ENCODE measurements around the gene DUOXA1.
A peak's percentile ranks its signal among the peaks of the same experiment; 100 is the strongest.

Gene DUOXA1

GRCh38 chr15:45165536-45165935 is 35.9 kb upstream of the DUOXA1 start:
- DNase-seq (ENCODE audit: low read depth): no peak
- Histone ChIP-seq H3K36me3 (ENCODE audit: control insufficient read depth, insufficient read depth, low read length, severe bottlenecking) (no peaks in the 10 kb centered on the region), H3K4me3 (ENCODE audit: low read length) (no peak overlapping the region)

GRCh38 chr15:45164914-45165313 is 35.2 kb upstream of the DUOXA1 start:
- no peaks in the 10 kb centered on the region for H3K36me3 ChIP-seq (ENCODE audit: control insufficient read depth, insufficient read depth, low read length, severe bottlenecking)
- H3K4me3 ChIP-seq (ENCODE audit: low read length): no peak overlapping the region
- DNase-seq (ENCODE audit: low read depth): no peak
- H3K9ac ChIP-seq (ENCODE audit: low read length): peak overlapping the region; percentile 93
- no peaks in the 10 kb centered on the region for H3K9me3 ChIP-seq (ENCODE audit: control insufficient read depth, low read length)
- peaks cover 8% of the 10 kb centered on the region for H3K4me1 ChIP-seq (ENCODE audit: control insufficient read depth, insufficient read depth, low read length)
- H3K27me3 ChIP-seq (replicated peaks; ENCODE audit: control insufficient read depth, insufficient read depth, low read length): no peaks in the 10 kb centered on the region

More at GRCh38 chr15:45165536-45165935, 35.9 kb upstream of the DUOXA1 start:
- Histone ChIP-seq H3K9ac (ENCODE audit: low read length) (peak overlapping the region; percentile 93), H3K4me1 (ENCODE audit: control insufficient read depth, insufficient read depth, low read length) (peaks cover 8% of the 10 kb centered on the region), H3K9me3 (ENCODE audit: control insufficient read depth, low read length) (no peaks in the 10 kb centered on the region), H3K27me3 (replicated peaks; ENCODE audit: control insufficient read depth, insufficient read depth, low read length) (no peaks in the 10 kb centered on the region)

GRCh38 chr15:45163508-45163856 is 33.8 kb upstream of the DUOXA1 start:
- H3K9ac ChIP-seq (ENCODE audit: low read length): no peak overlapping the region
- peaks cover 8% of the 10 kb centered on the region for H3K4me1 ChIP-seq (ENCODE audit: control insufficient read depth, insufficient read depth, low read length)
- H3K9me3 ChIP-seq (ENCODE audit: control insufficient read depth, low read length): no peaks in the 10 kb centered on the region
- H3K27me3 ChIP-seq (replicated peaks; ENCODE audit: control insufficient read depth, insufficient read depth, low read length): no peaks in the 10 kb centered on the region
- DNase-seq (ENCODE audit: low read depth): no peak
- H3K4me3 ChIP-seq (ENCODE audit: low read length): no peak overlapping the region
- H3K36me3 ChIP-seq (ENCODE audit: control insufficient read depth, insufficient read depth, low read length, severe bottlenecking): no peaks in the 10 kb centered on the region

GRCh38 chr15:45162771-45163507 is 33.3 kb upstream of the DUOXA1 start:
- no peaks in the 10 kb centered on the region for H3K27me3 ChIP-seq (replicated peaks; ENCODE audit: control insufficient read depth, insufficient read depth, low read length)
- no peak overlapping the region for H3K4me3 ChIP-seq (ENCODE audit: low read length)
- DNase-seq (ENCODE audit: low read depth): peak; percentile 88
- peaks cover 9% of the 10 kb centered on the region for H3K4me1 ChIP-seq (ENCODE audit: control insufficient read depth, insufficient read depth, low read length)
- no peaks in the 10 kb centered on the region for H3K9me3 ChIP-seq (ENCODE audit: control insufficient read depth, low read length)
- no peaks in the 10 kb centered on the region for H3K36me3 ChIP-seq (ENCODE audit: control insufficient read depth, insufficient read depth, low read length, severe bottlenecking)
- H3K9ac ChIP-seq (ENCODE audit: low read length): peak overlapping the region; percentile 31

GRCh38 chr15:45161666-45162065 is 32.0 kb upstream of the DUOXA1 start:
- no peak for DNase-seq (ENCODE audit: low read depth)
- H3K9ac ChIP-seq (ENCODE audit: low read length): no peak overlapping the region
- H3K4me1 ChIP-seq (ENCODE audit: control insufficient read depth, insufficient read depth, low read length): peaks cover 22% of the 10 kb centered on the region
- no peaks in the 10 kb centered on the region for H3K27me3 ChIP-seq (replicated peaks; ENCODE audit: control insufficient read depth, insufficient read depth, low read length)
- H3K4me3 ChIP-seq (ENCODE audit: low read length): no peak overlapping the region
- H3K9me3 ChIP-seq (ENCODE audit: control insufficient read depth, low read length): no peaks in the 10 kb centered on the region
- no peaks in the 10 kb centered on the region for H3K36me3 ChIP-seq (ENCODE audit: control insufficient read depth, insufficient read depth, low read length, severe bottlenecking)

GRCh38 chr15:45157974-45158373 is 28.3 kb upstream of the DUOXA1 start:
- no peak overlapping the region for H3K4me3 ChIP-seq (ENCODE audit: low read length)
- H3K9me3 ChIP-seq (ENCODE audit: control insufficient read depth, low read length): no peaks in the 10 kb centered on the region
- DNase-seq (ENCODE audit: low read depth): peak; percentile 75
- H3K4me1 ChIP-seq (ENCODE audit: control insufficient read depth, insufficient read depth, low read length): peaks cover 15% of the 10 kb centered on the region
- no peaks in the 10 kb centered on the region for H3K36me3 ChIP-seq (ENCODE audit: control insufficient read depth, insufficient read depth, low read length, severe bottlenecking)
- no peak overlapping the region for H3K9ac ChIP-seq (ENCODE audit: low read length)
- H3K27me3 ChIP-seq (replicated peaks; ENCODE audit: control insufficient read depth, insufficient read depth, low read length): no peaks in the 10 kb centered on the region

GRCh38 chr15:45156744-45157455 is 27.2 kb upstream of the DUOXA1 start:
- no peak for DNase-seq (ENCODE audit: low read depth)
- no peaks in the 10 kb centered on the region for H3K27me3 ChIP-seq (replicated peaks; ENCODE audit: control insufficient read depth, insufficient read depth, low read length)
- no peak overlapping the region for H3K9ac ChIP-seq (ENCODE audit: low read length)
- no peaks in the 10 kb centered on the region for H3K9me3 ChIP-seq (ENCODE audit: control insufficient read depth, low read length)
- H3K4me3 ChIP-seq (ENCODE audit: low read length): no peak overlapping the region
- H3K4me1 ChIP-seq (ENCODE audit: control insufficient read depth, insufficient read depth, low read length): peaks cover 15% of the 10 kb centered on the region
- H3K36me3 ChIP-seq (ENCODE audit: control insufficient read depth, insufficient read depth, low read length, severe bottlenecking): no peaks in the 10 kb centered on the region

GRCh38 chr15:45155739-45156138 is 26.1 kb upstream of the DUOXA1 start:
- no peak overlapping the region for H3K9ac ChIP-seq (ENCODE audit: low read length)
- H3K9me3 ChIP-seq (ENCODE audit: control insufficient read depth, low read length): no peaks in the 10 kb centered on the region
- no peak for DNase-seq (ENCODE audit: low read depth)
- H3K4me1 ChIP-seq (ENCODE audit: control insufficient read depth, insufficient read depth, low read length): peaks cover 15% of the 10 kb centered on the region
- H3K36me3 ChIP-seq (ENCODE audit: control insufficient read depth, insufficient read depth, low read length, severe bottlenecking): no peaks in the 10 kb centered on the region
- H3K27me3 ChIP-seq (replicated peaks; ENCODE audit: control insufficient read depth, insufficient read depth, low read length): no peaks in the 10 kb centered on the region
- H3K4me3 ChIP-seq (ENCODE audit: low read length): no peak overlapping the region

- H3K27me3 ChIP-seq (replicated peaks; ENCODE audit: control insufficient read depth, insufficient read depth, low read length): no peaks in the 10 kb centered on the region
- no peak for DNase-seq (ENCODE audit: low read depth)
- H3K9ac ChIP-seq (ENCODE audit: low read length): no peak overlapping the region
- no peaks in the 10 kb centered on the region for H3K9me3 ChIP-seq (ENCODE audit: control insufficient read depth, low read length)
- H3K36me3 ChIP-seq (ENCODE audit: control insufficient read depth, insufficient read depth, low read length, severe bottlenecking): no peaks in the 10 kb centered on the region
- peaks cover 12% of the 10 kb centered on the region for H3K4me1 ChIP-seq (ENCODE audit: control insufficient read depth, insufficient read depth, low read length)
- no peak overlapping the region for H3K4me3 ChIP-seq (ENCODE audit: low read length)
These were observed 22.5 kb upstream of the DUOXA1 start for GRCh38 chr15:45151998-45152828.

GRCh38 chr15:45150997-45151396 is 21.3 kb upstream of the DUOXA1 start:
- H3K9me3 ChIP-seq (ENCODE audit: control insufficient read depth, low read length): no peaks in the 10 kb centered on the region
- no peaks in the 10 kb centered on the region for H3K36me3 ChIP-seq (ENCODE audit: control insufficient read depth, insufficient read depth, low read length, severe bottlenecking)
- DNase-seq (ENCODE audit: low read depth): no peak
- no peaks in the 10 kb centered on the region for H3K27me3 ChIP-seq (replicated peaks; ENCODE audit: control insufficient read depth, insufficient read depth, low read length)
- H3K9ac ChIP-seq (ENCODE audit: low read length): no peak overlapping the region
- peaks cover 12% of the 10 kb centered on the region for H3K4me1 ChIP-seq (ENCODE audit: control insufficient read depth, insufficient read depth, low read length)
- no peak overlapping the region for H3K4me3 ChIP-seq (ENCODE audit: low read length)

- H3K9me3 ChIP-seq (ENCODE audit: control insufficient read depth, low read length): no peaks in the 10 kb centered on the region
These were observed 20.8 kb upstream of the DUOXA1 start for GRCh38 chr15:45150481-45150880.

More at GRCh38 chr15:45150481-45150880, 20.8 kb upstream of the DUOXA1 start:
- peaks cover 15% of the 10 kb centered on the region for H3K4me1 ChIP-seq (ENCODE audit: control insufficient read depth, insufficient read depth, low read length)
- no peaks in the 10 kb centered on the region for H3K36me3 ChIP-seq (ENCODE audit: control insufficient read depth, insufficient read depth, low read length, severe bottlenecking)
- H3K4me3 ChIP-seq (ENCODE audit: low read length): no peak overlapping the region
- H3K27me3 ChIP-seq (replicated peaks; ENCODE audit: control insufficient read depth, insufficient read depth, low read length): no peaks in the 10 kb centered on the region
- no peak overlapping the region for H3K9ac ChIP-seq (ENCODE audit: low read length)
- no peak for DNase-seq (ENCODE audit: low read depth)

Data from adipocyte (in vitro differentiated cells).